ENCODE data around the gene TENT5C.

GRCh38 chr1:117613249-117613968 lies 7.6 kb downstream of the TENT5C start:
- no peak for TF ChIP-seq EZH2 (IDR thresholded peaks at IDR 0.05; ENCODE audit: borderline replicate concordance, control insufficient read depth, low read depth, low read length)
- TF ChIP-seq MAX (IDR thresholded peaks at IDR 0.05; ENCODE audit: low read depth, low read length), result no peak
- TF ChIP-seq HDAC6 (IDR thresholded peaks at IDR 0.05; ENCODE audit: unreplicated experiment), result no peak
- TF ChIP-seq, protein P1, sequence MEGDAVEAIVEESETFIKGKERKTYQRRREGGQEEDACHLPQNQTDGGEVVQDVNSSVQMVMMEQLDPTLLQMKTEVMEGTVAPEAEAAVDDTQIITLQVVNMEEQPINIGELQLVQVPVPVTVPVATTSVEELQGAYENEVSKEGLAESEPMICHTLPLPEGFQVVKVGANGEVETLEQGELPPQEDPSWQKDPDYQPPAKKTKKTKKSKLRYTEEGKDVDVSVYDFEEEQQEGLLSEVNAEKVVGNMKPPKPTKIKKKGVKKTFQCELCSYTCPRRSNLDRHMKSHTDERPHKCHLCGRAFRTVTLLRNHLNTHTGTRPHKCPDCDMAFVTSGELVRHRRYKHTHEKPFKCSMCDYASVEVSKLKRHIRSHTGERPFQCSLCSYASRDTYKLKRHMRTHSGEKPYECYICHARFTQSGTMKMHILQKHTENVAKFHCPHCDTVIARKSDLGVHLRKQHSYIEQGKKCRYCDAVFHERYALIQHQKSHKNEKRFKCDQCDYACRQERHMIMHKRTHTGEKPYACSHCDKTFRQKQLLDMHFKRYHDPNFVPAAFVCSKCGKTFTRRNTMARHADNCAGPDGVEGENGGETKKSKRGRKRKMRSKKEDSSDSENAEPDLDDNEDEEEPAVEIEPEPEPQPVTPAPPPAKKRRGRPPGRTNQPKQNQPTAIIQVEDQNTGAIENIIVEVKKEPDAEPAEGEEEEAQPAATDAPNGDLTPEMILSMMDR (IDR thresholded peaks at IDR 0.05 in 2 of 3, conservative IDR thresholded peaks at IDR 0.05 in 1 of 3; ENCODE audit: control insufficient read depth in 2 of 3, extremely low read depth in 1 of 3, insufficient read depth in 1 of 3, low read depth in 3 of 3, low read length in 3 of 3), result no peak
- no peak for TF ChIP-seq MYB (IDR thresholded peaks at IDR 0.05; ENCODE audit: borderline replicate concordance, low read depth, low read length)
- TF ChIP-seq SP1 (IDR thresholded peaks at IDR 0.05; ENCODE audit: low read depth, low read length), result no peak
- TF ChIP-seq NRF1 (conservative IDR thresholded peaks at IDR 0.05; ENCODE audit: low read depth, low read length), result no peak

Measured in GM12878 (cell line).